ENCODE results near the gene RPS27L. TPM values are rescaled to one million over a fixed set of nuclear protein-coding genes. Genes with fewer than 3 reads are reported as not detected.

RPS27L gene
- total and polyA plus RNA-seq, 9 of the 15 experiments (the other 6 are each of a cell fraction or from before 2014, with no cell fraction given) = 72.2 to 382 (median 116) TPM

DNA sequence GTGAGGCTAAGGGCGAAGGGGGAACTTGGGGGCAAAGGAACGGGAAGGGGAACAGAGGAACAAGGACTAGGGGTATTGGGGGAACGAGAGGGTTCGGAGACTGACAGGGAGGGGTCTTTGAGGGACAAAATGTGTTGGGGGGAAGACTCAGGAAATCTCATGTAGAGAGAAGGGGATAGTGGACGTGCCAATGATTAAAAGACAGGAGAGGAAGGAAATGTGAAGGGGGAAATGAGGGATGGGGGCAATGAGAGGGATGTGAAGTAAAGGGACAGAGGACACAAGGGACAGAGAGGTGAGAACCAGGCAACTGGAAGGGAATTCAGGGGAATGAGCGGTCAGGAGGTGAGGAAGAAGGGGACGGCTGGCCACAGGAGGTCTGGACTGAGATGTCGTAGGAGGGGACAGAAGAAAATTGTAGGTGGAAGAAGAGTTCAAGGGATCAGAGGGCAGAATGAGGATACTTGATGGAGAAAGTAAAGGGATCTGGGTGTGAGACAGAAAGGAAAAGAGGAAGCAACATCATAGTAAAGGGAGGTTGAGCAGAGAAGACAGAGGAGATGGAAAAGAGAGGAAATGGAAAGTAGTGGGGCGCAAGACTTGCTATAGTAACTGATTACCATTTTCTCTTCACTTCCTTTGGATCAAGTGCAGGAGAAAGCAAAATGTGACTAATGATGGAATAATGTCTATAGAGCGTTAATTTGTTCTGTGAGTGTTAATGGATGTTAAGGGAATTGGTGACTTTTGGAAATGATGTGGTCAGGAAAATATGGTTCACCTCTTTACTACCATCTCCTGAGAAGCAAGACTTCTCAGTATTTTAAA lies 32.9 kb upstream of the RPS27L start (continued):
- TF ChIP-seq MTA2 (IDR thresholded peaks at IDR 0.05; ENCODE audit: low read depth) (no peak), RBM25 (IDR thresholded peaks at IDR 0.05; ENCODE audit: low read depth, low read length, severe bottlenecking) (no peak), RBM22 (IDR thresholded peaks at IDR 0.05; ENCODE audit: low read depth, low read length, poor library complexity, severe bottlenecking) (no peak), RCOR1 (IDR thresholded peaks at IDR 0.05; ENCODE audit: borderline replicate concordance in 1 of 2, low read depth in 2 of 2, low read length in 2 of 2) (no peak), CREB1 (IDR thresholded peaks at IDR 0.05) (no peak), CREB1 (CRISPR knock-in tag; IDR thresholded peaks at IDR 0.05) (no peak), HEY1 (CRISPR knock-in tag; IDR thresholded peaks at IDR 0.05; ENCODE audit: borderline replicate concordance) (no peak), NR2C2 (CRISPR knock-in tag; IDR thresholded peaks at IDR 0.05) (no peak), NR2C2 (tag; IDR thresholded peaks at IDR 0.05) (0 out of 2 replicates have a peak, but pooled peaks have one; percentile 19), ZFP30 (CRISPR knock-in tag; IDR thresholded peaks at IDR 0.05; ENCODE audit: borderline replicate concordance) (no peak), BMI1 (IDR thresholded peaks at IDR 0.05; ENCODE audit: low read length) (no peak), UBTF (IDR thresholded peaks at IDR 0.05; ENCODE audit: borderline replicate concordance in 1 of 2, low read depth in 2 of 2, low read length in 2 of 2) (no peak), ARID2 (IDR thresholded peaks at IDR 0.05) (peak; percentile 46; the same call in 1 of the 2 replicates), MAFK (IDR thresholded peaks at IDR 0.05; ENCODE audit: low read length) (no peak), CREBBP (IDR thresholded peaks at IDR 0.05; ENCODE audit: low read depth, low read length) (no peak), ETS1 (conservative IDR thresholded peaks at IDR 0.05; ENCODE audit: control insufficient read depth, low read depth, low read length) (no peak), SMAD4 (CRISPR knock-in tag; conservative IDR thresholded peaks at IDR 0.05) (no peak), ZNF212 (CRISPR knock-in tag; IDR thresholded peaks at IDR 0.05) (no peak), ZNF780A (CRISPR knock-in tag; IDR thresholded peaks at IDR 0.05) (no peak)
- TF ChIP-seq, protein P1, sequence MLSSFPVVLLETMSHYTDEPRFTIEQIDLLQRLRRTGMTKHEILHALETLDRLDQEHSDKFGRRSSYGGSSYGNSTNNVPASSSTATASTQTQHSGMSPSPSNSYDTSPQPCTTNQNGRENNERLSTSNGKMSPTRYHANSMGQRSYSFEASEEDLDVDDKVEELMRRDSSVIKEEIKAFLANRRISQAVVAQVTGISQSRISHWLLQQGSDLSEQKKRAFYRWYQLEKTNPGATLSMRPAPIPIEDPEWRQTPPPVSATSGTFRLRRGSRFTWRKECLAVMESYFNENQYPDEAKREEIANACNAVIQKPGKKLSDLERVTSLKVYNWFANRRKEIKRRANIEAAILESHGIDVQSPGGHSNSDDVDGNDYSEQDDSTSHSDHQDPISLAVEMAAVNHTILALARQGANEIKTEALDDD (IDR thresholded peaks at IDR 0.05) = 0 out of 2 replicates have a peak, but pooled peaks have one; percentile 40
- TF ChIP-seq, protein P2, sequence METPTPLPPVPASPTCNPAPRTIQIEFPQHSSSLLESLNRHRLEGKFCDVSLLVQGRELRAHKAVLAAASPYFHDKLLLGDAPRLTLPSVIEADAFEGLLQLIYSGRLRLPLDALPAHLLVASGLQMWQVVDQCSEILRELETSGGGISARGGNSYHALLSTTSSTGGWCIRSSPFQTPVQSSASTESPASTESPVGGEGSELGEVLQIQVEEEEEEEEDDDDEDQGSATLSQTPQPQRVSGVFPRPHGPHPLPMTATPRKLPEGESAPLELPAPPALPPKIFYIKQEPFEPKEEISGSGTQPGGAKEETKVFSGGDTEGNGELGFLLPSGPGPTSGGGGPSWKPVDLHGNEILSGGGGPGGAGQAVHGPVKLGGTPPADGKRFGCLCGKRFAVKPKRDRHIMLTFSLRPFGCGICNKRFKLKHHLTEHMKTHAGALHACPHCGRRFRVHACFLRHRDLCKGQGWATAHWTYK (CRISPR knock-in tag; IDR thresholded peaks at IDR 0.05) = no peak

Data from K562 (cell line).